ENCODE measurements around the gene LEKR1.

The LEKR1 gene

GRCh38 chr3:156983559-156983958 is 157.4 kb downstream of the LEKR1 start:
- DNase-seq (ENCODE audit: low read depth), result no peak

GRCh38 chr3:156985711-156986110 is 159.6 kb downstream of the LEKR1 start:
- no peak for DNase-seq (ENCODE audit: low read depth)

- DNase-seq (ENCODE audit: low read depth), result no peak
These were observed 161.8 kb downstream of the LEKR1 start for GRCh38 chr3:156987946-156988345.

GRCh38 chr3:156997351-156997750 is 171.2 kb downstream of the LEKR1 start:
- no peak for DNase-seq (ENCODE audit: low read depth)

- no peak for DNase-seq (ENCODE audit: low read depth)
These were observed 175.2 kb downstream of the LEKR1 start for GRCh38 chr3:157001221-157001957.

GRCh38 chr3:157021679-157022078 is 195.5 kb downstream of the LEKR1 start:
- DNase-seq (ENCODE audit: low read depth), result no peak

- no peak for DNase-seq (ENCODE audit: low read depth)
These were observed 197.1 kb downstream of the LEKR1 start for GRCh38 chr3:157023226-157023625.

- no peak for DNase-seq (ENCODE audit: low read depth)
These were observed 199.9 kb downstream of the LEKR1 start for GRCh38 chr3:157026091-157026490.

- no peak for DNase-seq (ENCODE audit: low read depth)
These were observed 201.9 kb downstream of the LEKR1 start for GRCh38 chr3:157027861-157028745.

GRCh38 chr3:157029365-157029790 is 203.2 kb downstream of the LEKR1 start:
- DNase-seq (ENCODE audit: low read depth), result no peak

GRCh38 chr3:157030712-157031111 is 204.6 kb downstream of the LEKR1 start:
- DNase-seq (ENCODE audit: low read depth), result no peak

GRCh38 chr3:157033001-157033400 is 206.8 kb downstream of the LEKR1 start:
- DNase-seq (ENCODE audit: low read depth), result no peak

GRCh38 chr3:157040456-157040855 is 214.3 kb downstream of the LEKR1 start:
- no peak for DNase-seq (ENCODE audit: low read depth)

GRCh38 chr3:157042226-157042625 is 216.1 kb downstream of the LEKR1 start:
- no peak for DNase-seq (ENCODE audit: low read depth)

GRCh38 chr3:157043771-157044170 is 217.6 kb downstream of the LEKR1 start:
- no peak for DNase-seq (ENCODE audit: low read depth)

- DNase-seq (ENCODE audit: low read depth), result no peak
These were observed 219.2 kb downstream of the LEKR1 start for GRCh38 chr3:157045238-157045850.

- no peak for DNase-seq (ENCODE audit: low read depth)
These were observed 220.4 kb downstream of the LEKR1 start for GRCh38 chr3:157046520-157046919.

- no peak for DNase-seq (ENCODE audit: low read depth)
These were observed 224.9 kb downstream of the LEKR1 start for GRCh38 chr3:157051055-157051454.

GRCh38 chr3:157051591-157051990 is 225.4 kb downstream of the LEKR1 start:
- no peak for DNase-seq (ENCODE audit: low read depth)

- no peak for DNase-seq (ENCODE audit: low read depth)
These were observed 229.9 kb downstream of the LEKR1 start for GRCh38 chr3:157056035-157056434.

GRCh38 chr3:157058392-157059071 is 232.4 kb downstream of the LEKR1 start:
- DNase-seq (ENCODE audit: low read depth), result no peak

- DNase-seq (ENCODE audit: low read depth), result no peak
These were observed 233.0 kb downstream of the LEKR1 start for GRCh38 chr3:157059181-157059580.

All from HS-5 (cell line).